Measurements from ENCODE around the gene SFXN3. TPM values are rescaled to one million over a fixed set of nuclear protein-coding genes. Genes with fewer than 3 reads are reported as not detected.
A peak's percentile ranks its signal among the peaks of the same experiment; 100 is the strongest.

The SFXN3 gene
- total and polyA plus RNA-seq, 2 of the 13 experiments (the other 11 are each of a cell fraction or from before 2014, with no cell fraction given) = 16.8 to 71.5 TPM

- TF ChIP-seq UBTF (CRISPR knock-in tag; IDR thresholded peaks at IDR 0.05) (peak; percentile 97), ZC3H4 (CRISPR knock-in tag; IDR thresholded peaks at IDR 0.05; ENCODE audit: borderline replicate concordance) (no peak), ZNF317 (CRISPR knock-in tag; IDR thresholded peaks at IDR 0.05) (0 out of 2 replicates have a peak, but pooled peaks have one; percentile 51), KLF16 (CRISPR knock-in tag; IDR thresholded peaks at IDR 0.05) (peak in 1 of 2 experiments; percentile 72; a peak in 1 of 4 replicates), ZNF619 (CRISPR knock-in tag; IDR thresholded peaks at IDR 0.05) (peak; percentile 82), TCF12 (IDR thresholded peaks at IDR 0.05) (no peak), TCF12 (CRISPR knock-in tag; IDR thresholded peaks at IDR 0.05) (peak; percentile 58; the same call in 1 of the 2 replicates), ZNF329 (CRISPR knock-in tag; IDR thresholded peaks at IDR 0.05; ENCODE audit: low read depth) (0 out of 2 replicates have a peak, but pooled peaks have one; percentile 36), MYC (CRISPR knock-in tag; IDR thresholded peaks at IDR 0.05; ENCODE audit: borderline replicate concordance) (peak; percentile 96), NKX3-1 (CRISPR knock-in tag; IDR thresholded peaks at IDR 0.05) (no peak), SMARCC2 (IDR thresholded peaks at IDR 0.05) (no peak), ZNF768 (CRISPR knock-in tag; IDR thresholded peaks at IDR 0.05) (peak; percentile 65), TOE1 (CRISPR knock-in tag; IDR thresholded peaks at IDR 0.05) (no peak), ZNF333 (CRISPR knock-in tag; IDR thresholded peaks at IDR 0.05; ENCODE audit: borderline replicate concordance) (peak; percentile 87; the same call in 1 of the 2 replicates), ZNF720 (CRISPR knock-in tag; IDR thresholded peaks at IDR 0.05) (no peak), ERF (CRISPR knock-in tag; IDR thresholded peaks at IDR 0.05) (peak; percentile 77), ZNF550 (CRISPR knock-in tag; IDR thresholded peaks at IDR 0.05; ENCODE audit: borderline replicate concordance) (no peak), NR1H2 (CRISPR knock-in tag; IDR thresholded peaks at IDR 0.05; ENCODE audit: borderline replicate concordance, low read depth) (no peak), TEF (CRISPR knock-in tag; IDR thresholded peaks at IDR 0.05) (no peak), MAF1 (CRISPR knock-in tag; IDR thresholded peaks at IDR 0.05; ENCODE audit: borderline replicate concordance) (no peak), ZNF549 (CRISPR knock-in tag; IDR thresholded peaks at IDR 0.05) (no peak), NFIB (CRISPR knock-in tag; IDR thresholded peaks at IDR 0.05; ENCODE audit: borderline replicate concordance) (no peak), PHF20 (CRISPR knock-in tag; IDR thresholded peaks at IDR 0.05) (0 out of 2 replicates have a peak, but pooled peaks have one; percentile 56), CEBPG (CRISPR knock-in tag; IDR thresholded peaks at IDR 0.05) (no peak), ZNF567 (CRISPR knock-in tag; IDR thresholded peaks at IDR 0.05; ENCODE audit: borderline replicate concordance) (peak; percentile 94; the same call in 1 of the 2 replicates), GZF1 (CRISPR knock-in tag; IDR thresholded peaks at IDR 0.05) (0 out of 2 replicates have a peak, but pooled peaks have one; percentile 38), ZNF790 (CRISPR knock-in tag; IDR thresholded peaks at IDR 0.05; ENCODE audit: borderline replicate concordance) (0 out of 2 replicates have a peak, but pooled peaks have one; percentile 76)
Observed at GRCh38 chr10:101018600-101019439, 12.2 kb upstream of the SFXN3 start (continued).
